PC-3 (cell line): ENCODE results near the gene MOB2.

Source experiments
- CTCF ChIP-seq: fragments of 300-600 bp; sonication (generic); conservative IDR thresholded peaks from 2 replicates; pipeline ENCODE4 v1.5.1; 2017; ENCODE audit warnings: antibody characterized with exemption, low read depth, mild to moderate bottlenecking, low read length
- EZH2 ChIP-seq: fragments of 300-600 bp; sonication (generic); IDR thresholded peaks from one replicate; pipeline ENCODE4 v1.6.1; 2017; ENCODE audit warnings: antibody characterized with exemption, mild to moderate bottlenecking, low read length; ENCODE audit not compliant: unreplicated experiment
- EZH2phosphoT487 ChIP-seq: fragments of 300-600 bp; sonication (generic); IDR thresholded peaks from 2 replicates; pipeline ENCODE4 v1.6.1; 2018; ENCODE audit warnings: mild to moderate bottlenecking, antibody characterized with exemption, low read length, borderline replicate concordance

GRCh38 chr11:1523077-1523476 lies 36.5 kb upstream of the MOB2 start:
- TF ChIP-seq CTCF (no peak), EZH2 (no peak), EZH2phosphoT487 (no peak)
